Lung (tissue), 12 donors: Measurements from ENCODE around the gene GPD1L. TPM values are rescaled to one million over a fixed set of nuclear protein-coding genes. Genes with fewer than 3 reads are reported as not detected.

Source experiments
- ATAC-seq: fragments of 200-7000 bp; cut with Tn5 transposase; one replicate; pipeline ENCODE4 v1.9.1; 2020; ENCODE audit warnings: moderate number of reproducible peaks; ENCODE audit not compliant: insufficient read depth, low FRiP score
- DNase-seq, 3 donors: peaks; one replicate each; pipeline ENCODE4 v3.0.0-alpha.2; 2013 to 2017
- H3K27ac ChIP-seq, 2 donors: one replicate each; pipeline ENCODE4 v1.5.1; 2013; ENCODE audit warnings: mild to moderate bottlenecking in 2 of 2, moderate library complexity in 2 of 2, control low read depth in 1 of 2, inconsistent platforms in 1 of 2, low read depth in 1 of 2, low read length in 1 of 2
- H3K27me3 ChIP-seq, 3 donors: one replicate each; pipeline ENCODE4 v1.5.1; 2013; ENCODE audit warnings: low read length in 2 of 3; ENCODE audit not compliant: control insufficient read depth in 3 of 3, insufficient read depth in 3 of 3
- H3K36me3 ChIP-seq, 4 donors: one replicate each; pipeline ENCODE4 v1.5.1; 2013; ENCODE audit warnings: low read length in 4 of 4, mild to moderate bottlenecking in 1 of 4, moderate library complexity in 1 of 4; ENCODE audit not compliant: control insufficient read depth in 4 of 4, insufficient read depth in 4 of 4
- H3K4me1 ChIP-seq, 5 donors: one replicate each; pipeline ENCODE4 v1.5.1; 2013; ENCODE audit warnings: low read length in 5 of 5, mild to moderate bottlenecking in 2 of 5, moderate library complexity in 1 of 5; ENCODE audit not compliant: control insufficient read depth in 5 of 5, insufficient read depth in 5 of 5
- H3K4me3 ChIP-seq: one replicate; pipeline ENCODE4 v1.5.1; 2013; ENCODE audit warnings: mild to moderate bottlenecking, control low read depth, moderate library complexity
- H3K9ac ChIP-seq, 2 donors: one replicate each; pipeline ENCODE4 v1.5.1; 2013; ENCODE audit warnings: low read length in 2 of 2, control low read depth in 1 of 2; ENCODE audit not compliant: insufficient read depth in 1 of 2
- H3K9me3 ChIP-seq, 4 donors: one replicate each; pipeline ENCODE4 v1.5.1; 2013; ENCODE audit warnings: low read length in 3 of 4, mild to moderate bottlenecking in 1 of 4, moderate library complexity in 1 of 4; ENCODE audit not compliant: control insufficient read depth in 4 of 4, insufficient read depth in 3 of 4
- CTCF ChIP-seq: IDR thresholded peaks from 2 replicates; pipeline ENCODE4 v1.5.1; 2012; ENCODE audit warnings: mild to moderate bottlenecking; ENCODE audit errors: control extremely low read depth, extremely low read depth
- WGBS, 2 donors: extraction: QIAGEN DNeasy Blood & Tissue Kit; methylation state at CpG; one replicate each; pipeline ENCODE4 v1.1.7; 2013; 5-methylcytosine and 5-hydroxymethylcytosine counted together
- polyA plus RNA-seq, 2 donors: library from polyadenylated mRNA; stranded (reverse); fragments of 200-250 nt; gene quantifications; one replicate each; pipeline ENCODE4 v1.2.1, GENCODE V29; 2013
- total RNA-seq, 2 donors: library from RNA; depleted of rRNA in 1 of 2; stranded (reverse); fragments of >200 nt in 1 of 2; gene quantifications; one replicate each; pipeline ENCODE4 v1.2.1, GENCODE V29; 2014 to 2021
- donor health status: control.
- donor health status: control.
- donor health status: Bipolar disorder and iron deficiency.
- donor health status: healthy.
- donor health status: DM: yes; HTN: yes; CAD: no.

The GPD1L gene
- total and polyA plus RNA-seq, 4 donors, result 20.5 to 58.8 (median 37.1) TPM

GRCh38 chr3:32194653-32195052, 88.2 kb downstream of the GPD1L start:
- Histone ChIP-seq H3K9ac (no peak overlapping the region), H3K27me3 (no peaks in the 10 kb centered on the region), H3K4me1 (peaks cover 0 to 5% (median 0%) of the 10 kb centered on the region in 5 donors), H3K9me3 (no peaks in the 10 kb centered on the region), H3K27ac (peak overlapping the region in 1 of 2 donors; percentile 24), H3K4me3 (no peak overlapping the region), H3K36me3 (no peaks in the 10 kb centered on the region)
- DNase-seq (peak in 1 of 3 donors; percentile 14), ATAC-seq (no peak)
- TF ChIP-seq CTCF, result no peak
- 73 to 85% methylated on average over 1 of the region's 1 CpG for WGBS, 2 donors

- Histone ChIP-seq H3K27ac (no peak overlapping the region), H3K4me3 (no peak overlapping the region), H3K36me3 (no peaks in the 10 kb centered on the region), H3K9me3 (no peaks in the 10 kb centered on the region), H3K4me1 (peaks cover 0 to 9% (median 0%) of the 10 kb centered on the region in 5 donors), H3K9ac (no peak overlapping the region), H3K27me3 (no peaks in the 10 kb centered on the region)
- ATAC-seq, result no peak
- 72 to 92% methylated on average over 4 of the region's 4 CpGs for WGBS, 2 donors
- TF ChIP-seq CTCF, result no peak
- DNase-seq, result no peak
These were observed 89.6 kb downstream of the GPD1L start for GRCh38 chr3:32195995-32196540.

- H3K4me1 ChIP-seq, result peaks cover 0 to 9% (median 0%) of the 10 kb centered on the region in 5 donors
- no peaks in the 10 kb centered on the region for H3K9me3 ChIP-seq
- no peak for DNase-seq
- H3K27ac ChIP-seq, result no peak overlapping the region
- no peak for TF ChIP-seq CTCF
- H3K9ac ChIP-seq, result no peak overlapping the region
- no peak overlapping the region for H3K4me3 ChIP-seq
- no peaks in the 10 kb centered on the region for H3K36me3 ChIP-seq
- H3K27me3 ChIP-seq, result no peaks in the 10 kb centered on the region
- WGBS, 2 donors, result 90 to 100% methylated on average over 1 of the region's 1 CpG
- no peak for ATAC-seq
These were observed 91.6 kb downstream of the GPD1L start for GRCh38 chr3:32197991-32198390.

GRCh38 chr3:32198714-32199113, 92.3 kb downstream of the GPD1L start:
- Histone ChIP-seq H3K27me3 (no peaks in the 10 kb centered on the region), H3K9me3 (no peaks in the 10 kb centered on the region), H3K4me3 (no peak overlapping the region), H3K27ac (no peak overlapping the region), H3K9ac (no peak overlapping the region), H3K4me1 (peaks cover 0 to 9% (median 0%) of the 10 kb centered on the region in 5 donors), H3K36me3 (no peaks in the 10 kb centered on the region)
- no peak for ATAC-seq
- 90 to 97% methylated on average over 3 of the region's 3 CpGs for WGBS, 2 donors
- no peak for DNase-seq
- no peak for TF ChIP-seq CTCF
